RPMI7951 (cell line): ENCODE measurements around the gene SSBP2. TPM values are rescaled to one million over a fixed set of nuclear protein-coding genes. Genes with fewer than 3 reads are reported as not detected.
"Not testable (repeated sequence)": the region's sequence is repeated elsewhere in the genome, so short reads cannot be mapped to it uniquely, and the experiment has no call there.

Source experiments
- DNase-seq: peaks from one replicate; pipeline ENCODE4 v3.0.0-alpha.2; 2012; ENCODE audit warnings: low read depth
- total RNA-seq: library from RNA; depleted of rRNA; stranded (reverse); fragments of >200 nt; shearing (Covaris generic); gene quantifications from 2 replicates; pipeline ENCODE4 v1.2.3, GENCODE V29; 2014

The SSBP2 gene
- total RNA-seq, 1 experiment from 2014 or later: 27.6 TPM

DNA sequence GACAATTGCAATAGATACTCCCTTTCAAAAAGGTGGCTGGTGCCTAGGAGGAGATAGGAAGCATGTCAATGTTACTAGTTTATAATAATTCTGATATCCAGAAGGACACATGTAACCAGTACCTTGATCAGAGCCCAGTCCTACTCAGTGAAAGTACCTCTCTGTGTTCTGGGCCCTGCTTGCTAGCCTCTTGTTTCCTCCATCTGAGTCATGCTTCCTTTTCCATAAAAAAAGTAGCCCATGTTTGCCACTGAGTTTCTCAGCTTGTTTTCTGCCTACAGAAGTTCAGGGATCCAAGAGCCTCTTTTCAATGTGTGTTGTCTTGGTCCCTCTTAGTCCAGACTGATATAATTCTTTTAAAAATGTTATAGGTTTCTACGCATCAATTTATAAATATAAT, 149.0 kb downstream of the SSBP2 start:
- DNase-seq: peak; percentile 11

DNA sequence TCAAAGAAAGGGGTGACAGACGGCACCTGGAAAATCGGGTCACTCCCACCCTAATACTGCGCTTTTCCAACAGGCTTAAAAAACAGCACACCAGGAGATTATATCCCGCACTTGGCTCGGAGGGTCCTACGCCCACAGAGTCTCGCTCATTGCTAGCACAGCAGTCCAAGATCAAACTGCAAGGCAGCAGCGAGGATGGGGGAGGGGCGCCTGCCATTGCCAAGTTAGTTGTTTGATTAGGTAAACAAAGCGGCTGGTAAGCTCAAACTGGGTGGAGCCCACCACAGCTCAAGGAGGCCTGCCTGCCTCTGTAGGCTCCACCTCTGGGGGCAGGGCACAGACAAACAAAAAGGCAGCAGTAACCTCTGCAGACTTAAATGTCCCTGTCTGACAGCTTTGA, 158.8 kb downstream of the SSBP2 start:
- not testable (repeated sequence) for DNase-seq

DNA sequence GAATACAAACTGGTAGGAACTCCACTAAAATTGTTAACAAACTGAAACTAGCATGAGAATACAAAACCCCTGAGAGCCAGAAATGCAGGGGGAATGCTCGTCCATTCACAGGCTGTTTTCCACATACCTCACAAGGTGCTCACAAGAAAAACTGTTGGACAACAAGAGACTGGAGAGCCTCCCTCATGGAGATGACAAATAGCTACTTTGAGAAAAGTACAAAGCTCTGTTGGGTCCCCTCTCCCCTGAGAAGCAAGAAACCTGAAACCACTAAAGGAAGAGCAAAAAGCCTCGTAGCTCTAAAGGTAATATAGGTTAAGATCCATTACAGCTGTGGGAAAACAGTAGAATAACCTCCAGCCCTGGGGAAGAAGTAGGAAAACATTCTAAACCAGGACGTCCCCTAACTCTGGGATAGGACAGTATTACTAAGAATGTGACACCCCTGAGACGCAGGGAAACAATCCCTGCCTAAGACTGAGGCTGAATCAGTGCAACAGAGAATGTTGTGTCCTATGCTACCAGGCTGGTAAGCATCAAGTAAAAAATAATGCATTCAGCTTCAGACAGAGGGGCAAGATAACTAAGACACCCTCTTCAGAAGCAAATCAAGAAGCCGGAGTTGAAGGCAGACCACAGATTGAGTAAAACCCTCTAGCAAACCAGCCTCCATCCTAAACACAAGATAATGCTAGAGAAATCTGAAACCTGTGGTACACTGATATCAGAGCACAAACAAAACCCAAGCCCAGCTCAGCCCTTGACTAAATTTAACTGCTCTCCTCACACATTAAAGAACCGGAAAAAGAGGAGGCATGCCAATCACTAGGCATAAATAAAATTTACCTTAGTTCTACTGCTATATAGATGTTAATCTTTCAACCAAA, 160.2 kb downstream of the SSBP2 start:
- DNase-seq: no peak

DNA sequence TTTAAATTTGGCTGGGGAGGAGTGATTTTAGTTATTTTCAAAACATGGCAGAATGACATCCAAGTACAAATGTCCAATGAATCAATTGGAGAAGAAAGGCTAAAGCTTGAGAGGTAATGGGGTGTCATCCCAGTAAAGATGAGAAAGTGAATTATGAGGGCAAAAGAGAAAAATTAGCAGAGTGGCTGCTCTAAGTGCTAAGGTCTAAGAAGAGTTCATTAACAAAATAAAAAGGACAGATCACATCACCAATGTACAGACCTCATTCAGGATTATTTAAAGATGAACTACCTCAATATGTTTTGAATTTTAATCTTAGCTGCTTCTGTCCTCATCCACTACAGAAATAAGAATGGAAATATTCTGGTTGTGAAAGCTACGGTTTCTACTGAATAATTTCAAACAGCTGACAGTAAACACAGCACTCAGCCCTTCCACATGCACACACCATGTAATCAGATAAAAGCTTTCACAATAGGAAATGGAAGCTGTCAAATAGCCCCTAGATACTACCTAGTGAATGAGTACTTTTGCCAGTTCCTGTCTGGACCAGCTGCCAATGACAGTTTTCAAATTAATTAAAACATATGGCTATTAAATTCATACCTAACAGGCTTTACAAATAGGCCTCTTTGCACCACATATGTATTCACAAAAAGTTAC, 171.5 kb downstream of the SSBP2 start:
- peak; percentile 38 for DNase-seq

DNA sequence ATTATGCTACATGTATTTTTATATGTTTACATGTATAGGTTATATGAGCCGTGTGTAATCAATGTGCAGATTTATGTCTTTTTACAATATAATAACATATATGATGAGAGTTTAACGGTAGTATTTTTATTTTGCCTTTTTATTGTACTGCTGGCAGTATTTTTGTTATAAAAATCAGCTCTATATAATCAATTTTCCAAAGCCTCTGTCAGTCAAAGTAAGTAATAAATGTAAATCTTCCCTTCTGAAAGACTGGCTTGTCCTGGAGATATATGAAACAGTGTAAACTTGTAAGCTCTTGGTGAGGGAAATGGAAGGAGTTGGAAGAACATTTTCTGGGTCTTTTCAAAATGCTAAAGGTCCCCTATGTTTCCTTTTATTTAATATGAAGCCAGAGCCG, 173.8 kb downstream of the SSBP2 start:
- no peak for DNase-seq

DNA sequence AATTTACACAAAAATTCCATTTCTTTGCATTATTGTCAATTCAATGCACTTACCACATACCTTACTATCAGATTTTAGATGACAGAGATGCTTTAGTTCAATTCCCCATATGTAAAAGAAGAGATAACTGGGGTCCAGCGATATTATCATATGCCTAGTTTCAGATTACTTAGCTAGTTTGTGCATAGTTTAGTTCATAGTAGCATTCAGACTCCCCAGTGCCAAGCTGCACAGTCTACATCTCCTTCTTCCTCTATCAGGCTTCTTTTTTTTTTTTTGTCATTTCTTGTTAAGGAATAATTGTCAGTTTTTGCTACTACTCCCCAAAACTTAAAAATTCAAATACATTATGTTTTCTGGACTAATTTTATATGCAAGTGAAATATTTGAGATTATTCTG, 175.0 kb downstream of the SSBP2 start:
- no peak for DNase-seq

DNA sequence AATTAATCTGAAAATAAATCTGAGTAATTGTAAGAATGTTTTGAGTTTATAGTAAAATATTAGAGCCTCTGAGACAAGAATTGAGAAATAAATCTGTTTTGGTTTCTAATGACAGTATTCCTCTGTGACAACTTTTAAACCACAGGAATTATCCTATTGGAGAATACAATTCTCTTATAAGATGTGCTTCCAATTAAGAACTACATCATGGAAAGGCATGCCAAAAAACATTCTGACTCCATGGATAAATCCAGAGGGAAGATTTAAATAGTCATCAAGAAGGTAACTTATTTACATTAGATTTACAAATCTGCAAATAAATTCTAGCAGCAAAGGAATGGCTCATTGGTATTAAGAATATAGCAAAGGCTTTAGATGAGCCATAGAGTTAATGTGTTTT, 178.7 kb downstream of the SSBP2 start:
- no peak for DNase-seq

DNA sequence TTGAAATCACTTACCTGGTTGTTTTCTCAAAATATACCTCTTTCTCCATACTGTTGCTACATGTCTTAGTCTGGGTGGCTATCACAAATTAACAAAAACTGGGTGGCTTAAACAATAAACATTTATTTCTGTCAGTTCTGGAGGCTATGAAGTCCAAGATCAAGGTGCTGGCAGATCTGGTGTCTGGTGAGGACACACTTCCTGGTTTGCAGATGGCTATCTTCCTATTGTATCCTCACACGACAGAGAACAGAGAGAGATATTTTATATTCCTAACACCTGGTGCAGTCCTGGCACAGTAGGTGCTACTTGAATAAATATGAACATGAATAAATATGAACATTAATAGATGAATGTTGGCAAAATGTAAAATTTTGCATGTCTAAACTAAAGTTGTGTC, 192.7 kb downstream of the SSBP2 start:
- no peak for DNase-seq

DNA sequence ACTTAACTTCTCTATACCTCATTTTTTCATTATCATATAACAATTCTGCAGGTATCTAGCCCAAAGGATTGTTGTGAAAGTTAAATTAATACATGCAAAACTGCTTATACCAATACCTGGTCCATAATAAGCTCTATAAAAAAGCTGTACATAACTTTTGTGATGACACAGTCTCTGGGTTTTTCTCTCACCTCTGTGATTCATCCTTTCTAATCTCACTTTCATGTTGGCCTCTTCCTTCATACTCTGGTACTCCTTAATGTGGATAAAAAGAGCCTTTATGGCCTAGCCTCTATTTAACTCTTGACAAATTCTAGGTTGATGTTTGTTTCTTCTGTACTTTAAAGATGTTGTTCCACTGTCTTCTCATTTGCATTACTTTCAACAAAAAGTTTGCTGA, 194.1 kb downstream of the SSBP2 start:
- DNase-seq: no peak

DNA sequence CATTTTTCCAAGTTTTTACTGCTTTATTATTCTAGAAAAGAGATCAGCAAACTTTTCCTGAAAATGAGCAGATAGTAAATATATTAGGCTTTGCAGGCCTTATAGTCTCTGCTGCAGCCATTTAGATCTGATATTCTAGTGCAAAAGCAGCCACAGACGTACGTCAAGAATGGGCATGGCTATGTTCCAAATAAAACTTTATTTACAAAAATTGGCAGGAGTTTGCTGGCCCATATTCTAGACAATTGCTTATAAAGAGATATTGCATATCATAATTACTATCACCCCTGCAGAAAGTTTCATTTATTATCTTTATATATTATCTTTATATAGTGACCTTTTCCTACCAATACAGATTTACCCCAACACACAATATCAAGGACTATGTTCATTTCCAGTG, 195.0 kb downstream of the SSBP2 start:
- DNase-seq: no peak

DNA sequence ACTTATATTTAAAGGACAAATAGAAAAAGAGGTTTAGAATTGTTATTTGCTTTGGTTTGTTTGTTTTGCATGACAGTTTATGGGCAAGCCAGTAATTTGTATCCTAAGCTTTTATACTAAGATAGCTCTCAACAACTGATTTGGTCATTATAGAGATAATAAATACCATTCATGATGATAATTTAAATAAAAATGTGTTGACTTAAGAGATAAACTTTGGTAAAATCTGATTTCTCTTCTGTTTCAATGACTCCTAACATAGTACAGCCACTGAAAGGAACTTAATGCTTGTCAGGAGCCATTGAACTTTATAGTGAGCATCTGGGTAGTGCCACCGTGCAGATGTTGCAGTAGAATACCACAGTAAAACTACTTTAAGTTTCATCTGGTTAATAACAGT, 196.2 kb downstream of the SSBP2 start:
- no peak for DNase-seq

DNA sequence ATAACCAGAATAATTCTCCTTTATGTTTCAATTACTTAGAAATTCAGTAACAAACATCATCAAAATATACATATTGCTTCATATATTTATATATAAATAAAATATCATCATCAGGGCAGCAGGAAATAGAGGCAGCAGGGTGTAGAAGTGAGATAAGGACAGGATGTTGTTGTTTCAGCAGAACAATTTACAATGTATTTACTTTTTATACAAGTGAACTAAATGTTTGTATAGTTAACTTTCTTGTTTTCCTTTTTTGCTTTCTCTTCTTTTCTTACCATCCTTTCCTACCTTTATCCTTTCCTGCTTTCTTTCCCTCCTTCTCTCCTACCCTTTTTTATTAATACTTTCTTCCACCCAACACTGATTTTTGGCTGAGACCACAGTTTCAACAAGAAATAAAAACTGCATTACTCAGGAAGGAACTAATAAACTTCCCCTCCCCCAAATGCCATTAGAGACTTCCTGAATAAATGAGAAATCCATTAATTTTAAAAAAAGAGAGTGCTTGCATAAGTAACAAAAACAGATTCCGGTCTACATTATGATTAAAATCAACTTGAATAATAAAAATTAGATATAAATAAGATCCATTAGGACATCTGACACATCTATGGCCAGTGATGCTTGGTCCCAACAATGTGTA, 197.2 kb downstream of the SSBP2 start:
- DNase-seq: no peak

DNA sequence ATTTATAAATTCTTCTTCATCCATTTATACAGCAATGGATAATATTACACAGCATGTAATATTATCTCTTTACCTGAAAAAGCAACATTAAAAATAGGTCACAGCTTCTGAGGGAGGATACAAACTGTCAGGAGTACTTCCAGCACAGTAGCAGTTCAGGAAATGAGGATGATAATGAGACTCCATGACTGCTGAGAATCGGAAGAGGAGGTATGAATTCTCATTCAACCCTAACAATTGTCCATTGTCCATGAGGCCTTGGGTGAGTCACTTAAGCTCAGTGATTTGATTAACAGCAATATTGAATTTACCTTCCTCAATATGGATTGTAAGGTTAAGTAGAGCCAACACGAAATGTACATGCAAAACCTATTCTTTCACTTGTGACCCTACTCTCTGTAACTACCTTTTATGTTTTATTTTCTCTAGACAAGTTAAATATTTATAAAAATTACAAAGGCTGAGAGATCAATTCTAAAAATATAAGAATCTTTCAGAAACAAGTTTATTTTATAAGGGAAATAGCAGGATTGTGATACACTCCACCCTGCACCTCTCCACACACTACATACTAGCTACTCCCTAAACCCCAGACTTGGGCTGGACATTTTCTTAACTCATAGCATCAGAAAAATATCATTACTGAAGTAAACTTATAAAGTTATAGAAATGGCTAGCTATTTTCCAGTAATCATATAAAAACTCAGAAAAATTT, 197.9 kb downstream of the SSBP2 start:
- DNase-seq: peak; percentile 1

DNA sequence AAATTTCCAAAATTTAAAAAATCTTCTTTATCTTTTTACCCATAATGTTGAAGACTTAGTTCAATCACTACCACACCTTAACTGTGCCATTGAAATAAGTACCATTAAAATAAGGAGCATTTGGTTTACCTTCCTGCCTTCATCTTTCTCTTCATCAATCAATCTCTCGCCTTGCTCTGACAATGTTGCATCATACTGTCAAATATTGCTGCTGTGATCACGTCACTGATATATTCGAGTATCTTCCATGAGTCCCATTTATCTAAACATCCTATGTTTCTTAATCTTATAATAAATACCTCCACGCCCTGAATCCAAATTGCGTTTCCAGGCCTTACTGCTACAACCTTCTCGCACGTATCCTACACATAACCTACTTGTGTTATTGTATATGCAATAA, 201.8 kb downstream of the SSBP2 start:
- no peak for DNase-seq

DNA sequence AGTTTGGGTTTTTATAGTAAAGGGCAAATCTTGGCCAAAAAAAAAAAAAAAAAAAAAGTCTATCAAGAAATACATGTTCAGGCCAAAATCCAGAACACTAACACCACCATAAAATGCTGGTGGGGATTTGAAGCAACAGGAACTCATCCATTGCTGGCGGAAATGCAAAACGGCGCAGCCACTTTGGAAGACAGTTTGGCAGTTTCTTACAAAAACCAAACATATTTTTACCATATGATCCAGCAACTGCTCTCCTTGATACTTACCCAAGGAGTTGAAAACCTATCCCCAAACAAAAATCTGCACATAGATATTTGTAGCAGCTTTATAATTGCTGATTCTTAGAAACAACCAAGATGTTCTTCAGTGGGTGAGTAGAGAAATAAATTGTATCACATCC, 203.9 kb downstream of the SSBP2 start:
- no peak for DNase-seq

DNA sequence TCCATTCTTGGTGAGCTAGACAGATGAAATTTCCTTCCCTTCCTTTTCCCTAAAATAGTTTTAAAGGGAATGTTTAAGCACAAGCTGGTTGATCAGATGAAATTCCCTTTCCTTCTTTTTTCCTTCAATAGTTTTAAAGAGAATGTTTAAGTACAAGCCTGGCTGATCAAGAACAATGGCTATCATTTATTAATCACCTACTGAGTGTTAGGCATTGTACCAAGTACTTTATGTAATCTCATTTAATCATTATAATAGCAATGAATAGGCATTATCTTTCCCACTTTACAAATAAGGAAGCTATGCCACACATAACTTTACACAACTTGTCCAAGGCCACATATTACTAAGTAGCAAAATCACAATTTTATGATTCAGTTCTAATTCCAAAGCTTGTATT, 205.0 kb downstream of the SSBP2 start:
- DNase-seq: no peak

DNA sequence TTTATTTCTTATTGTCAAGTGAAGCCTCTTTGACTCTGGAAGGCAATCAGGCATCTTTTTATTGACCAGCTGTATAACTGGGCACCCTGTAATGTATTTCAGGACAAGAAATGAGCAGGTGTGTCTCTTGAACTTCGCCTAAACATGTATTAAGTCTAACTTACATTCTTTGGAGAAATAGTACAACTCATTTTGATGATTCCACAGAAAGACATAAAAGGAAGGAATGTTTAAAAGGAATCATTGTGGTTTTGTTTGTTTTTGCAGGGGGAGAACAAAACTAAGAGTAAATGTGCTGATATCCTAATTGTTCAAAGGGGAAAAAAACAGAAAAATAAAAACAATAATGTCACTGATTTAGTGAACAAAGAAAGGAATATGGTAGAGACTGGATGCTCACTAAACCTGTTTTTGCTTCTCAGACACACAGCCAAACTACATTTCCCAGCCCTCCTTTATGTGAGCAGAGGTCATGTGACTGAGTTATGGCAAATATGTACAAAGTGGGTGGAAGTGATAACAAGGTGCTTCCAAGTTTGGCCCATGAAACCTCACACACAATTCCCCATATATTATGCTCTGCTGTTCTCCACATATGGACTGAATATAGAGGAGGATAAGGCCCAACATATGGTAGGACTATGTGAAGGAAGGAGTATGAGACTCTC, 206.4 kb downstream of the SSBP2 start:
- DNase-seq: no peak

DNA sequence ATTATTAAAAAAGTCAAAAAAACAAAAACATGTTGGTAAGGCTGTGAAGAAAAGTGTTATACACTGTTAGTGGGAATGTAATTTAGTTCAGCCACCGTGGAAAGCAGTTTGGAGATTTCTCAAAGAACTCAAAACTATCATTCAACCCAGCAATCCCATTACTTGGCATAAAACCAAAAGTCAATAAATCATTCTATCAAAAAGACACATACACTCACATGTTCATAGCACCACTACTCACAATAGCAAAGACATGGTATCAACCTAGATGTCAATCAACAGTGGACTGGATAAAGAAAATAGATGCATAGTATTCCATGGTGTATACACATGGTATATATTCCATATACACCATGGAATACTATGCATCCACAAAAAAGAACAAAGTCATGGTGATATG, 208.7 kb downstream of the SSBP2 start:
- no peak for DNase-seq

DNA sequence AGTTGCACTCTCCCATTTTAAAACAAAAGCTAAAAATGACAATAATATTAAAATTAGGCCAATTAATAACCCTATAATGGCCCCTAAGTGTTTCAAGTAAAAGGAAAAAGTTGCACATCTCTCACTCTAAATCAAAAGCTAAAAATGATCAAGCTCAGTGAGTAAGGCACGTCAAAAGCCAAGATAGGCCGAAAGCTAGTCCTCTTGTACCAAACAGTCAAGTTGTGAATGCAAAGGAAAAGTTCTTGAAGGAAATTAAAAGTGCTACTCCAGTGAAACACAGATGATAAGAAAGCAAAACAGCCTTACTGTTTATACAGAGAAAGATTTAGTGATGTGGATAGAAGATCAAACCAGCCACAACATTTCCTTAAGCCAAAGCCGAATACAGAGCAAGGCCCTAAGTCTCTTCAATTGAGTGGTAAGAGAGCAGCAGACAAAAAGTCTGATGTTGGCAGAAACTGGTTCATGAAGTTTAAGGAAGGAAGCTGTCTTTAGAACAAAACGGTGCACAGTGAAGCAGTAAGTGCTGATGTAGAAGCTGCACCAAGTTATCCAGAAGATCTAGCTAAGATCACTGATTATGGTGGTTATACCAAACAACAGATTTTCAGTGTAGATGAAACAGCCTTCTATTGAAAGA, 212.9 kb downstream of the SSBP2 start:
- DNase-seq: no peak

DNA sequence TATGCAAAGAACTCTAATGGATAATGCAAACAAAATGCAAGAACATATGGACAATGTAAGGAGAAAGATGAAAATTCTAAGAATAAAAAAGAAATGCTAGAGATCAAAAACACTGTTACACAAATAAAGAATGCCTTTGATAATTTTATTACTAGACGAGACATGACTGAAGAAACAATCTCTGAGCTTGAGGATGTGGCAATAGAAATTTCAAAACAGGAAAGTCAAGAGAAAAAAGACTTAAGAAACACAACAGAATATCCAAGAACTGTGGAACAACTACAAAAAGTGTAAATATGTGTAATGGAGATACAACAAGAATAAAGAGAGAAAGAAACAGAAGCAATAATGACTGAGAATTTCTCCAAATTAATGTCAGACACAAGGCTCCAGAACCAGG, 216.5 kb downstream of the SSBP2 start:
- DNase-seq: no peak
